GM12891 (cell line): ENCODE measurements around the gene MCM3AP.

Experiments
- DNase-seq: peaks from one replicate; pipeline ENCODE4 v3.0.0; 2011; ENCODE audit warnings: low spot score; ENCODE audit not compliant: insufficient read length
- FAIRE-seq: peaks from 2 replicates; lab custom pipeline; 2011; peaks lifted over from hg19 to GRCh38; lab: Jason Lieb, UNC
- PAX5 ChIP-seq: IDR thresholded peaks from 2 replicates; pipeline ENCODE4 v1.6.1; 2011; ENCODE audit warnings: low read length, moderate library complexity, mild to moderate bottlenecking; ENCODE audit not compliant: insufficient read depth, severe bottlenecking
- POLR2A ChIP-seq: IDR thresholded peaks from 2 replicates; pipeline ENCODE4 v1.6.1; 2011; ENCODE audit warnings: low read depth, low read length, control low read depth
- POLR2AphosphoS5 ChIP-seq: IDR thresholded peaks from 2 replicates; pipeline ENCODE4 v1.6.1; 2011; ENCODE audit warnings: low read depth, low read length, control low read depth
- POU2F2 ChIP-seq: IDR thresholded peaks from 2 replicates; pipeline ENCODE4 v1.6.1; 2011; ENCODE audit warnings: low read depth, mild to moderate bottlenecking, control low read depth, low read length, moderate library complexity
- SPI1 ChIP-seq: IDR thresholded peaks from 2 replicates; pipeline ENCODE4 v1.6.1; 2011; ENCODE audit warnings: low read depth, low read length, control low read depth
- TAF1 ChIP-seq: IDR thresholded peaks from 2 replicates; pipeline ENCODE4 v1.6.1; 2011; ENCODE audit warnings: low read depth, low read length, control low read depth

MCM3AP gene

DNA sequence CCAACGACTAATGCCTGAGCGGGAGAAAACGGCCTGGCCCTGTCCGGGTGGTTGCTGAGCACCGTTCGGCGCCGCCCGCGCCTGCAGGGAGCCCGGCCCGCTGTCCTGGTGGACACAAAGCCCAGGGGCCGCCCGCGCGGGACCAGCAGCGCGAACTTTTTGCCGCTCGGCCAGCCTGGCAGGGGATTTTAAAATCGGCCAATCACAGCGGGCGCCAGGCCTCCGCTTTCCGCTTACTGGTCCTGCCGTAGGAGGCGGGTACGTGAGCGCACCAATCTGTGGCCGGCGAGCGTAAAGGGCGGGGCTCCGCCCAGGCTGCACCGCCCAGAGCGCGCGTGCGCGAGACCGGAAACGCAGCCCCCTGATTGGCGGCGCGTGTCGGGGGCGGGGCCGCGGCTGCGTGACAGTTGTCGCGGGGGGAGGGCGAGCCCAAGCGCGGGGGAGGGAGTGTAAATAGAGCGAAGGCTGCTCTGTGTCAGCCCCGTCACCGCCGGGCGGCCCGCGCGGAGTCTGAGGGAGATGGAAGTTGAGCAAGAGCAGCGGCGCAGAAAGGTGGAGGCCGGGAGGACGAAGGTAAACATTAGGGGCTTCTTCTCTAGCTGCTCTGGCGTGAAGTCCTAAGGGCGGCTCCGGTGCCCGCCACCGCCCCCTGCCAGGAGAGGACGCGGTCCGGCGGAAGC lies 38.4 kb upstream of the MCM3AP start, which contains the start of the genes C21orf58 and PCNT:
Gene C21orf58, minus strand, starts transcription at position 161 of the 680 bp plus-strand sequence. CDS start 1,132 bp downstream, outside the sequence.
Gene PCNT, plus strand, starts transcription at position 447 of the 680 bp plus-strand sequence. Its CDS starts 73 bp downstream, at position 520.
- FAIRE-seq: peak; percentile 98
- peak; percentile 61; the same call in 1 of the 2 replicates for TF ChIP-seq POLR2A
- TF ChIP-seq POU2F2: 0 out of 2 replicates have a peak, but pooled peaks have one; percentile 39
- TF ChIP-seq TAF1: peak; percentile 69
- no peak for TF ChIP-seq SPI1
- no peak for TF ChIP-seq PAX5
- peak; percentile 97 for DNase-seq

DNA sequence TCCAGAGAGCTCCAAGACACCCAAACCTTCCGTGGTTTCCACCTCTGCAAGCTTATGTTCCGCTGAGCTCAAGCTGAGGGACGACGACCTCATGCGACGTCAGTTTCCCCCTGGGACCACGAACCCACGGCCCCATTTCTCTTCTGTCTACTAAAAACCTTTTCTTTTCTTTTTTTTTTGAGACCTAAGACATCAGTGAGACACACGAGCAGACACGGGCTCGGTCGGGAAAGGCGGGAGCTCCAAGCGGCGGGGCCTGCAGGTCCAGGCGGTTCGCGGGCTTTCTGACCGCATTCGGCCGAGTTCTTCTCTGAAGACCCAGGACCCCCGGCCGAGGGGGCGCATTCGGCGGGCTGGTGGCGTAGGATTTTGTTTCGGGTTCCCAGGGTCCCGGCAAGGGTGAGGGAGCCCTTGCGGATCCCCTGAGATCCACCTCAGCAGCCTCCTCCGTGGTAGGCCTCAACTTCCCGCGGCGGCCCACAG lies 37.9 kb upstream of the MCM3AP start:
- TF ChIP-seq PAX5 (no peak), SPI1 (no peak), POLR2AphosphoS5 (no peak), POLR2A (no peak), POU2F2 (no peak), TAF1 (no peak)
- DNase-seq: no peak
- FAIRE-seq: no peak

DNA sequence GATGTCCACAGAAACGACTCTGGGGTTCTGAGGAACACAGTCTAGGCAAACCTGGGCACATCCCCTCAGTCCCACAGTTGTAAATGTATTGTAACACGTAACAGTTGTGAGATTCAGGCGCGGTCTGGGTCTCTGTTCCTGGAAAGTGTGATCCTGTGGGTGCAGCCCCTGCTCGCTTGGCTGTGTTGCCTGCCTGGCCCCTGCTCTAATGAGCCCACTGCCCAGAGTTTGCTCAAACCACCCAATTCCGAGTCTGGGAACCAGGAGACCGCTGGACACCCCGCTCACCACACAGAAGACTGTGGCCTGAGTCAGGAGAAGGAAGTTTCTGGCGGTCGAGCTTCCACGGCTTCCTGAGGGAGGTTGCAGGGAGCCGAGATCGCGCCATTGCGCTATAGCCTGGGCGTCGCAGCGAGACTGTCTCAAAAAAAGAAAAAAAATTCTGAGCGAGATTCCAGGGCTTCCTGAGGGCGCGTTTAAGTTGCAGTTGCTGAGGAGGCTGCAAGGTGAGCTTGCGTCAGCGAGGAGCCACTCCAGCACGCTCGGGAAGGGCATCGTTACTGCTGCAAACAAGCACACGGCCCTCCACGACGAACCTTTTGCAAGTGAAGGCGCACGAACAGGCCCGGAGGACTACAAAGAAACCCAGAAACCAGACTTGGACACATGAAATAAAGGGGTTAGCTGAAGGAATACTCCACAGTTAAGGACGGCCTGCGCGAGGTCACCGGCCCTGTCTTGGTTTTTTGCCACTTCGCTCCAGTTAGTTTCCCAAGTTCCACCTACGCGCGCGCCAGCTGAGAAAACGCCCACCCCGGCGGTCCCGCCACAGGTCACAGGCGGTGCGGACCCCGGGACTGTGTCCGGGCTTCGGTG lies 37.2 kb upstream of the MCM3AP start:
- DNase-seq: no peak
- TF ChIP-seq POLR2A: no peak
- TF ChIP-seq SPI1: no peak
- TF ChIP-seq PAX5: no peak
- no peak for TF ChIP-seq TAF1
- TF ChIP-seq POLR2AphosphoS5: no peak; the same call in 1 of the 2 replicates
- TF ChIP-seq POU2F2: no peak
- FAIRE-seq: no peak

DNA sequence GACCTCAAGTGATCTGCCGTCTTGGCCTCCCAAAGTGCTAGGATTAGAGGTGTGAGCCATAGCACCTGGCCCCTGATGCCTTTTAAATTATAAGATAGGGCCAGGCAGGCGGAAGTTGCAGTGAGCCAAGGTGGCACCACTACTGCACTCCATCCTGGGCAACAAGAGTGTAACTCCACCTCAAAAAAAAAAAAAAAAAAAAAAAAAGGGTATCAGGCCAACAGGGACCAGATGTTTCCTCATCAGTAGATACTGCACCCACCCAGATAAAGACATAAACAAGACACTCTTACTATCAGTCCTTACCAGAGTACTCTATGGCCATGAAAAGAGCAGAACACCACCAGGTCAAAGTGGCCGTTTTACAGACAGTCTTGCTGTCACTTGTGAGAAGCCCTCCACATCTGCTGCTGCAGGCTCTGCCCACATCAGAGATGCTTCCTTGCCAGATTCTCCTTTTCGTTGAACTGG lies 35.0 kb upstream of the MCM3AP start:
- FAIRE-seq (no peak), DNase-seq (no peak)
- TF ChIP-seq TAF1 (no peak), PAX5 (no peak), POLR2A (no peak), POLR2AphosphoS5 (no peak), SPI1 (no peak), POU2F2 (no peak)

DNA sequence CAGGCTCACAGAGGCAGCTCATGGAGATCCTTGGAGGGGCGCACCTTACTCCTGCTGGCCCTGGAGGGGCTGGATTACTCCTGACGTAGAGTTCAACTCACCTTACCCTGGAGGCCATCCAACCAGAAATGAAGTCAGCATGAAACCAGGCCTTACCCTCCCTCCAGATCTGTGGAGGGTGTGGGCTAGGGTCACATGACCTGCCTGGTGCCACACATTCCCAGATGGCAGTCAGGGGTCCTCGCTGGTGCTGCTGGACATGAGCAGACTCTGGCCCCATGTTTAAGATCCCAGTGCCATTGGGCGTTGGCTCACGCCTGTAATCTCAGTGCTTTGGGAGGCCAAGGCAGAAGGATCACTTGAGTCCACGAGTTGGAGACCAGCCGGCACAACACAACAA lies 33.8 kb upstream of the MCM3AP start:
- no peak for TF ChIP-seq PAX5
- TF ChIP-seq POU2F2: no peak
- TF ChIP-seq POLR2AphosphoS5: no peak
- no peak for TF ChIP-seq TAF1
- no peak for TF ChIP-seq SPI1
- TF ChIP-seq POLR2A: no peak
- FAIRE-seq (no peak), DNase-seq (no peak)

DNA sequence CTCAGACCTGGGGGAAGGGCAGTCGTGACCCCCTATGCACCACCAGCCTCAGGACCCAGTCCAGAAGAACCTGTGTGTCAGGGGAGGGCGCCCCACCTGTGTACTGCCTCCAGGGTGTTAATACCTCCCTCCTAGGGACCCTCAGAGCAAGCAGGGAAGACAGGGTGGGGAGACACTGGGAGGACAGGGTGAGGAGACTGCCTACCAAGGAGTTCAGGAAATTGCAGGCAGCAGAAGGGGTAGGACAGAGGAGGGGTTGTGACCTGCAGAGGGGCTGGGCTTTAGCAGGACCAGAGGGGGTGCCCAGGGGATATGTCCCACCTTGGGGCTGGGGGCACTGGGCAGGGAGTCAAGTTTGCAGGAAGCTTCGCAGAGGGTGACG lies 33.0 kb upstream of the MCM3AP start:
- FAIRE-seq (no peak), DNase-seq (no peak)
- TF ChIP-seq PAX5 (no peak), TAF1 (no peak), POU2F2 (no peak), POLR2A (no peak), SPI1 (no peak), POLR2AphosphoS5 (no peak)

DNA sequence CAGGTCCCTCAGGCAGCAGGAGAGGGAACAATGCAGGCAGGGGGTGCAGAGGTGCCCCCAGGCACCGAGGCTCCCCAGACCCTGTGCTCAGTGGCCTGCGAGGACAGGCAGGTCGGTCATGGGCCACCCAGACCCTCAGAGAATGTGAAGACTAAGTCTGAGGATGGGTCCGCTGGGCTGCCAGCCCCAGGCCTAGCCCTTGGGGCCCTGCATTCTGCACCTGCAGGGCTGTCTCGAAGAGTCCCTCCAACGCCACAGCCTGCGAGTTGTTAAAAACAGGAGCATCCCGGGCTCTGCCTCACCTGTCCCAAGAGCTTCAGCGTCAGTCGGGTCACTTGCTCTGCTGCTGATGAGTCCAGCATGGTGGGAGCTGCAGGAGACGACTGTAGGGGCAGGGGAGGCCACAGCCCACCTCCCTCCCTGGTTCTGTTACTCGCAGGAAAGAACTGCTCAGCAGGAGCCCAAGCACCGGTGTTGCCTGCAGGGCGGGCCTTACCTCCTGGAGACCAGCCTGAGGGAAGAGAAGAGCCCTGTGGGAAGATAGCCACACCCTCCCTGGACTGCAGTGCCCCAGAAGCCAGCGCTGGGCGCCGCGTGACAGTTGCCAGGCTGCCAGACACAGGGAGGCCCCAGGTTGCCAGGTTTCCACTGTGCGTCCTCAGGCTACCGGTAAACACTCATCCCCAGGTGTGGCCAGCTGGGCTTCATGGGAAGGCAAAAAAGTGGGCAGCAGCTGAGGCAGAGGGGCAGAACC lies 32.5 kb upstream of the MCM3AP start:
- no peak for DNase-seq

DNA sequence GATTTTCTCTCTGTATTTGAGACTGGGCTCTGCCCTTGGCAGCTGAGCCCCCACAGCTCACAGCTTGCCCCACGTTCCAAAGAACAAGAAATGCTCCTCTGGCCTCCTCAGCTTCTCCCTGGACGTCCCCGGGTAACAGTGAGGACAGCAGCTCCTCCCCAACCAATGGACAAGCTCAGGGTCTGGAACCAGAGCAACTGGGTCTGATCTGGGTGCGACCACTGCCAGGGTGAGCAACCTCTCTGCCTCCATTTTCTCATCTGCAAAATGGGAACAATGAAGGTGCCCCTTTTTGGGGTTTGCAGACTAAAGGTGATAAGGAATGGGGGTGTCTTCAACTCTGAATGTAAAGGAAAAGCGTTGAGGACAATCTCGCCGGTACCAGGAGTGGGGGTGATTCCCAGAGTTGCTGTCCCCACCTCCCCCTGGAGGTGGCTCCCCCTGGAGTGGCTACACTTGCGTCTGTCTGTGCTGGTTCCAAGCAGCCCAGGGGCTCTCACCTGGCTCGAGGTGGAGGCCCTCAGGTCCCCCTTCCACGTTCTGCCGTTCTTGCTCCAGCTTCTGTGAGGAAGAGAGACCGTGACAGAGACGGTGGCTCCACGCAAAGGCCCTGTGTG lies 31.4 kb upstream of the MCM3AP start:
- FAIRE-seq (no peak), DNase-seq (no peak)
- no peak for TF ChIP-seq SPI1
- no peak for TF ChIP-seq PAX5
- TF ChIP-seq POLR2A: no peak
- no peak for TF ChIP-seq POU2F2
- no peak for TF ChIP-seq TAF1
- no peak for TF ChIP-seq POLR2AphosphoS5

More for the DNA sequence above, 32.5 kb upstream of the MCM3AP start:
- no peak for TF ChIP-seq POLR2AphosphoS5
- no peak for TF ChIP-seq POLR2A
- no peak for TF ChIP-seq PAX5
- FAIRE-seq: no peak
